K562 (cell line): ENCODE data around the gene KCNC3. TPM values are rescaled to one million over a fixed set of nuclear protein-coding genes. Genes with fewer than 3 reads are reported as not detected.
A peak's percentile ranks its signal among the peaks of the same experiment; 100 is the strongest.

ENCODE experiments used
- CREBBP ChIP-seq: IDR thresholded peaks from one replicate; pipeline ENCODE4 v1.6.1; 2012; ENCODE audit warnings: low read depth, mild to moderate bottlenecking, control low read depth, inconsistent platforms, low read length
- CXXC5 ChIP-seq: fragments of 250-450 bp; sonication (Bioruptor Pico); IDR thresholded peaks from 2 replicates; pipeline ENCODE4 v1.8.0; 2022; ENCODE audit warnings: inconsistent platforms, mild to moderate bottlenecking, moderate library complexity
- FOXA1 ChIP-seq: fragments of 450-650 bp; IDR thresholded peaks from 2 replicates; pipeline ENCODE4 v1.6.1; 2016; ENCODE audit warnings: mild to moderate bottlenecking, borderline replicate concordance
- GABPB1 ChIP-seq: sonication (generic); formaldehyde crosslinking; IDR thresholded peaks from 2 replicates; pipeline ENCODE4 v1.8.0; 2022; ENCODE audit warnings: mild to moderate bottlenecking, missing genetic modification reagents
- HDGF ChIP-seq: fragments of 450-650 bp; IDR thresholded peaks from 2 replicates; pipeline ENCODE4 v1.6.1; 2016
- KHSRP ChIP-seq: fragments of 450-650 bp; IDR thresholded peaks from 2 replicates; pipeline ENCODE4 v1.6.1; 2017
- RBM17 ChIP-seq: fragments of 200-400 bp; formaldehyde crosslinking; IDR thresholded peaks from 2 replicates; pipeline ENCODE4 v1.6.1; 2017; ENCODE audit warnings: low read depth, mild to moderate bottlenecking, low read length, borderline replicate concordance
- SMAD1 ChIP-seq: fragments of 150-350 bp; IDR thresholded peaks from 2 replicates; pipeline ENCODE4 v1.6.1; 2014; ENCODE audit warnings: low read length, low read depth; ENCODE audit not compliant: partially characterized antibody
- SMARCB1 ChIP-seq: IDR thresholded peaks from 2 replicates; pipeline ENCODE4 v1.6.1; 2011; ENCODE audit warnings: improper control_type of control experiment, low read depth; ENCODE audit not compliant: insufficient read length
- ZNF232 ChIP-seq: sonication (generic); formaldehyde crosslinking; IDR thresholded peaks from 2 replicates; pipeline ENCODE4 v1.8.0; 2022; ENCODE audit warnings: mild to moderate bottlenecking, missing genetic modification reagents
- ZNF274 ChIP-seq: IDR thresholded peaks from 2 replicates; pipeline ENCODE4 v1.6.1; 2011; ENCODE audit warnings: low read depth, mild to moderate bottlenecking, low read length, moderate library complexity, borderline replicate concordance
- polyA plus RNA-seq, 8 experiments: library from polyadenylated mRNA; depleted of rRNA in 4 of 8; stranded (reverse) in 5 of 8; unstranded in 3 of 8; fragments of >200 nt; fragmentation: Nextera tagmentation in 2 of 8; fragmentation: Illumina TruSeq in 1 of 8; extraction: Ambion mirVana in 2 of 8; extraction: Trizol in 1 of 8; gene quantifications; 2 replicates each; pipeline versions ENCODE4 v1.2.1 to v1.2.3, GENCODE V29; 2011 to 2014; ENCODE audit warnings: inconsistent platforms in 1 of 8, missing spikeins in 1 of 8
- total RNA-seq, 7 experiments: library from RNA; depleted of rRNA in 6 of 7; stranded (reverse); fragments of >200 nt in 6 of 7; fragmentation: Illumina TruSeq in 2 of 7; extraction: Trizol in 2 of 7; gene quantifications; 2 replicates each; pipeline versions ENCODE4 v1.2.1 to v1.2.3, GENCODE V29; 2011 to 2021; ENCODE audit warnings: low replicate concordance in 1 of 7
- TF ChIP-seq, protein P1 (sequence below): fragments of 450-650 bp; IDR thresholded peaks from 2 replicates; pipeline ENCODE4 v1.6.1; 2018; ENCODE audit warnings: mild to moderate bottlenecking, low read depth; ENCODE audit not compliant: partially characterized antibody
- TF ChIP-seq, protein P2 (sequence below), 2 experiments: fragments of 450-650 bp; formaldehyde crosslinking in 1 of 2; IDR thresholded peaks; 2 replicates each; pipeline versions ENCODE4 v1.4.0 to v1.6.1; 2014 to 2020; ENCODE audit warnings: mild to moderate bottlenecking in 2 of 2, borderline replicate concordance in 1 of 2, low read depth in 1 of 2
- TF ChIP-seq, protein P3 (sequence below): fragments of 250-450 bp; sonication (Bioruptor Pico); IDR thresholded peaks from 2 replicates; pipeline ENCODE4 v1.8.0; 2022; ENCODE audit warnings: inconsistent platforms
- TF ChIP-seq, protein P4 (sequence below): sonication (generic); formaldehyde crosslinking; IDR thresholded peaks from 2 replicates; pipeline ENCODE4 v1.8.1; 2022; ENCODE audit warnings: missing genetic modification reagents

Gene KCNC3
- total and polyA plus RNA-seq, 9 of the 15 experiments (the other 6 are each of a cell fraction or from before 2014, with no cell fraction given): 0.03 to 26.2 (median 2.0) TPM

DNA sequence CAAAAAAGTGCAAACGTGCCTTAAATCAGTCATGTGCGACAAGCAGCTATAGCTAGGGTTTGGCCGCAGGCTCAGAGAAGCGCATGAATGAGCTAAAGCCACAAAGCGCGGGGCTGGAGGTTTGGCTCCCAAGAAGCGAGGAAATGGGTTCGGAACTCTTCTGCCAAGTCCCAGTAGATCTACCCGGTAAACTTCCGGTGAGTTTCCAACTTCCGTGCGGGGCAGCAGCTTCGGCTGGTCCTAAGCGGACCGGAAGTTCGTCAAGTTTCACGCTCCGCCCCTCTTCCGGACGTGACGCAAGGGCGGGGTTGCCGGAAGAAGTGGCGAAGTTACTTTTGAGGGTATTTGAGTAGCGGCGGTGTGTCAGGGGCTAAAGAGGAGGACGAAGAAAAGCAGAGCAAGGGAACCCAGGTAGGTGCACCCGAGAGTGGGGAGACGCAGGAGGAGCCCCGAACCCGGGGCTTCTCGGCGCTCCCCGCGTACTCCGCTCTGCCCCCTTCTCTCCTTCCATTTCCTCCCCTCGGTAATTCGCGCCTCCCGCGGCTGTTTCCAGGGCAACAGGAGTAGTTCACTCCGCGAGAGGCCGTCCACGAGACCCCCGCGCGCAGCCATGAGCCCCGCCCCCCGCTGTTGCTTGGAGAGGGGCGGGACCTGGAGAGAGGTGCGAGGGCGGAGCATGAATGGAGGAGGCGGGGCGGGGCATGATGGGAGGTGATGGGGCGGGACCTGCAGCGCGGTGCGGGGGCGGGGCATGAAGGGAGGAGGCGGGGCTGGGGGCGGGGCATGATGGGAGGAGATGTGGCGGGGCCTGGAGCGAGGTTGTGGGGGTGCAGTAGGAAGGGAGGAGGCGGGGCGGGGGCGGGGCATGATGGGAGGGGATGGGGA lies 47.2 kb upstream of the KCNC3 start, which contains the start of gene NR1H2 (continued):
- TF ChIP-seq, protein P1, sequence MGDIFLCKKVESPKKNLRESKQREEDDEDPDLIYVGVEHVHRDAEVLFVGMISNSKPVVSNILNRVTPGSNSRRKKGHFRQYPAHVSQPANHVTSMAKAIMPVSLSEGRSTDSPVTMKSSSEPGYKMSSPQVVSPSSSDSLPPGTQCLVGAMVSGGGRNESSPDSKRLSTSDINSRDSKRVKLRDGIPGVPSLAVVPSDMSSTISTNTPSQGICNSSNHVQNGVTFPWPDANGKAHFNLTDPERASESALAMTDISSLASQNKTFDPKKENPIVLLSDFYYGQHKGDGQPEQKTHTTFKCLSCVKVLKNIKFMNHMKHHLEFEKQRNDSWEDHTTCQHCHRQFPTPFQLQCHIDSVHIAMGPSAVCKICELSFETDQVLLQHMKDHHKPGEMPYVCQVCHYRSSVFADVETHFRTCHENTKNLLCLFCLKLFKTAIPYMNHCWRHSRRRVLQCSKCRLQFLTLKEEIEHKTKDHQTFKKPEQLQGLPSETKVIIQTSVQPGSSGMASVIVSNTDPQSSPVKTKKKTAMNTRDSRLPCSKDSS: no peak
- TF ChIP-seq CXXC5 (CRISPR knock-in tag) (peak; percentile 83), CREBBP (no peak), HDGF (no peak), RBM17 (no peak), SMAD1 (peak; percentile 75), FOXA1 (no peak), ZNF232 (CRISPR knock-in tag) (no peak), ZNF274 (no peak), GABPB1 (CRISPR knock-in tag) (peak; percentile 100), SMARCB1 (no peak), KHSRP (no peak)
- TF ChIP-seq, protein P2, sequence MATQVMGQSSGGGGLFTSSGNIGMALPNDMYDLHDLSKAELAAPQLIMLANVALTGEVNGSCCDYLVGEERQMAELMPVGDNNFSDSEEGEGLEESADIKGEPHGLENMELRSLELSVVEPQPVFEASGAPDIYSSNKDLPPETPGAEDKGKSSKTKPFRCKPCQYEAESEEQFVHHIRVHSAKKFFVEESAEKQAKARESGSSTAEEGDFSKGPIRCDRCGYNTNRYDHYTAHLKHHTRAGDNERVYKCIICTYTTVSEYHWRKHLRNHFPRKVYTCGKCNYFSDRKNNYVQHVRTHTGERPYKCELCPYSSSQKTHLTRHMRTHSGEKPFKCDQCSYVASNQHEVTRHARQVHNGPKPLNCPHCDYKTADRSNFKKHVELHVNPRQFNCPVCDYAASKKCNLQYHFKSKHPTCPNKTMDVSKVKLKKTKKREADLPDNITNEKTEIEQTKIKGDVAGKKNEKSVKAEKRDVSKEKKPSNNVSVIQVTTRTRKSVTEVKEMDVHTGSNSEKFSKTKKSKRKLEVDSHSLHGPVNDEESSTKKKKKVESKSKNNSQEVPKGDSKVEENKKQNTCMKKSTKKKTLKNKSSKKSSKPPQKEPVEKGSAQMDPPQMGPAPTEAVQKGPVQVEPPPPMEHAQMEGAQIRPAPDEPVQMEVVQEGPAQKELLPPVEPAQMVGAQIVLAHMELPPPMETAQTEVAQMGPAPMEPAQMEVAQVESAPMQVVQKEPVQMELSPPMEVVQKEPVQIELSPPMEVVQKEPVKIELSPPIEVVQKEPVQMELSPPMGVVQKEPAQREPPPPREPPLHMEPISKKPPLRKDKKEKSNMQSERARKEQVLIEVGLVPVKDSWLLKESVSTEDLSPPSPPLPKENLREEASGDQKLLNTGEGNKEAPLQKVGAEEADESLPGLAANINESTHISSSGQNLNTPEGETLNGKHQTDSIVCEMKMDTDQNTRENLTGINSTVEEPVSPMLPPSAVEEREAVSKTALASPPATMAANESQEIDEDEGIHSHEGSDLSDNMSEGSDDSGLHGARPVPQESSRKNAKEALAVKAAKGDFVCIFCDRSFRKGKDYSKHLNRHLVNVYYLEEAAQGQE (IDR thresholded peaks at IDR 0.05; ENCODE audit: borderline replicate concordance): no peak
- TF ChIP-seq, protein P2 (CRISPR knock-in tag; IDR thresholded peaks at IDR 0.05; ENCODE audit: low read depth): peak; percentile 86
- TF ChIP-seq, protein P3, sequence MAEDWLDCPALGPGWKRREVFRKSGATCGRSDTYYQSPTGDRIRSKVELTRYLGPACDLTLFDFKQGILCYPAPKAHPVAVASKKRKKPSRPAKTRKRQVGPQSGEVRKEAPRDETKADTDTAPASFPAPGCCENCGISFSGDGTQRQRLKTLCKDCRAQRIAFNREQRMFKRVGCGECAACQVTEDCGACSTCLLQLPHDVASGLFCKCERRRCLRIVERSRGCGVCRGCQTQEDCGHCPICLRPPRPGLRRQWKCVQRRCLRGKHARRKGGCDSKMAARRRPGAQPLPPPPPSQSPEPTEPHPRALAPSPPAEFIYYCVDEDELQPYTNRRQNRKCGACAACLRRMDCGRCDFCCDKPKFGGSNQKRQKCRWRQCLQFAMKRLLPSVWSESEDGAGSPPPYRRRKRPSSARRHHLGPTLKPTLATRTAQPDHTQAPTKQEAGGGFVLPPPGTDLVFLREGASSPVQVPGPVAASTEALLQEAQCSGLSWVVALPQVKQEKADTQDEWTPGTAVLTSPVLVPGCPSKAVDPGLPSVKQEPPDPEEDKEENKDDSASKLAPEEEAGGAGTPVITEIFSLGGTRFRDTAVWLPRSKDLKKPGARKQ (CRISPR knock-in tag): no peak
- TF ChIP-seq, protein P4, sequence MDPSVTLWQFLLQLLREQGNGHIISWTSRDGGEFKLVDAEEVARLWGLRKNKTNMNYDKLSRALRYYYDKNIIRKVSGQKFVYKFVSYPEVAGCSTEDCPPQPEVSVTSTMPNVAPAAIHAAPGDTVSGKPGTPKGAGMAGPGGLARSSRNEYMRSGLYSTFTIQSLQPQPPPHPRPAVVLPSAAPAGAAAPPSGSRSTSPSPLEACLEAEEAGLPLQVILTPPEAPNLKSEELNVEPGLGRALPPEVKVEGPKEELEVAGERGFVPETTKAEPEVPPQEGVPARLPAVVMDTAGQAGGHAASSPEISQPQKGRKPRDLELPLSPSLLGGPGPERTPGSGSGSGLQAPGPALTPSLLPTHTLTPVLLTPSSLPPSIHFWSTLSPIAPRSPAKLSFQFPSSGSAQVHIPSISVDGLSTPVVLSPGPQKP: no peak
